SK-N-SH (cell line): ENCODE measurements around the gene CAPN9. TPM values are rescaled to one million over a fixed set of nuclear protein-coding genes. Genes with fewer than 3 reads are reported as not detected.

Experiments used
- CTCF ChIA-PET: fragments of 300-600, 350-600 bp; formaldehyde crosslinking; extraction: SDS; loops from one replicate; lab custom pipeline; 2021; lab: Yijun Ruan, JAX
- POLR2A ChIA-PET: fragments of 350-600 bp; sonication (Branson Sonifier 250); formaldehyde crosslinking; extraction: SDS; loops from one replicate; lab custom pipeline; 2020; ENCODE audit warnings: antibody characterized with exemption, inconsistent platforms; lab: Yijun Ruan, JAX
- DNase-seq: peaks from one replicate; pipeline ENCODE4 v3.0.0; 2012
- H2AFZ ChIP-seq: fragments of 200-600 bp; sonication (generic); 2 replicates; pipeline ENCODE4 v1.8.1; 2016; ENCODE audit warnings: antibody characterized with exemption, mild to moderate bottlenecking, low read depth
- H3F3A ChIP-seq: fragments of 200-600 bp; sonication (generic); replicated peaks from 2 replicates; pipeline ENCODE3; 2016; ENCODE audit warnings: antibody characterized with exemption, mild to moderate bottlenecking; ENCODE audit not compliant: insufficient read depth
- H3K27ac ChIP-seq, 2 experiments: fragments of 200-500 bp in 1 of 2; fragments of 200-600 bp in 1 of 2; sonication (Bioruptor generic) in 1 of 2; sonication (generic), shearing (Covaris generic) in 1 of 2; 2 replicates each; pipeline versions ENCODE4 v1.5.1 to v1.6.1; 2014 to 2016; ENCODE audit warnings: low read depth in 2 of 2, inconsistent platforms in 1 of 2, low read length in 1 of 2, mild to moderate bottlenecking in 1 of 2, mixed read lengths in 1 of 2
- H3K27me3 ChIP-seq: fragments of 200-600 bp; sonication (generic), shearing (Covaris generic); 2 replicates; pipeline ENCODE4 v1.6.1; 2016; ENCODE audit warnings: mixed run types; ENCODE audit not compliant: insufficient read depth
- H3K36me3 ChIP-seq, 2 experiments: fragments of 200-500 bp in 1 of 2; fragments of 200-600 bp in 1 of 2; sonication (Bioruptor generic) in 1 of 2; sonication (generic) in 1 of 2; replicated peaks in 1 of 2; 2 replicates each; pipeline versions ENCODE3 to v1.5.1; 2014 to 2016; ENCODE audit warnings: low read length in 1 of 2, mild to moderate bottlenecking in 1 of 2; ENCODE audit not compliant: insufficient read depth in 2 of 2, control insufficient read depth in 1 of 2
- H3K4me1 ChIP-seq, 2 experiments: fragments of 200-500 bp in 1 of 2; fragments of 200-600 bp in 1 of 2; sonication (Bioruptor generic) in 1 of 2; sonication (generic), shearing (Covaris generic) in 1 of 2; 2 replicates each; pipeline versions ENCODE4 v1.5.1 to v1.6.1; 2014 to 2016; ENCODE audit warnings: low read depth in 1 of 2, low read length in 1 of 2, mixed run types in 1 of 2; ENCODE audit not compliant: insufficient read depth in 2 of 2, control insufficient read depth in 1 of 2
- H3K4me2 ChIP-seq: fragments of 200-600 bp; sonication (generic), shearing (Covaris generic); 2 replicates; pipeline ENCODE4 v1.6.1; 2017; ENCODE audit warnings: mixed run types
- H3K4me3 ChIP-seq, 2 experiments: fragments of 200-500 bp in 1 of 2; fragments of 200-600 bp in 1 of 2; sonication (Bioruptor generic) in 1 of 2; sonication (generic), shearing (Covaris generic) in 1 of 2; 2 replicates each; pipeline versions ENCODE4 v1.5.1 to v1.8.1; 2014 to 2016; ENCODE audit warnings: low read depth in 2 of 2, inconsistent platforms in 1 of 2, low read length in 1 of 2, mild to moderate bottlenecking in 1 of 2, mixed read lengths in 1 of 2, moderate library complexity in 1 of 2
- H3K79me2 ChIP-seq: fragments of 200-600 bp; sonication (generic); 2 replicates; pipeline ENCODE4 v1.8.1; 2017; ENCODE audit warnings: mild to moderate bottlenecking; ENCODE audit not compliant: insufficient read depth
- H3K9ac ChIP-seq: fragments of 200-600 bp; sonication (generic); 2 replicates; pipeline ENCODE4 v1.6.1; 2017; ENCODE audit warnings: mixed run types
- H3K9me2 ChIP-seq: fragments of 200-600 bp; sonication (generic); 2 replicates; pipeline ENCODE4 v1.6.1; 2017; ENCODE audit warnings: mixed run types
- H3K9me3 ChIP-seq: fragments of 200-600 bp; sonication (generic); 2 replicates; pipeline ENCODE4 v1.6.1; 2017; ENCODE audit warnings: mixed run types, mild to moderate bottlenecking, moderate library complexity
- H4K20me1 ChIP-seq: fragments of 200-600 bp; sonication (generic); 2 replicates; pipeline ENCODE4 v1.6.1; 2017; ENCODE audit warnings: mild to moderate bottlenecking, mixed run types; ENCODE audit not compliant: insufficient read depth
- CTCF ChIP-seq: fragments of 200-600 bp; sonication (generic); IDR thresholded peaks from 2 replicates; pipeline ENCODE4 v1.6.1; 2017; ENCODE audit warnings: antibody characterized with exemption, mild to moderate bottlenecking, moderate library complexity
- ELF1 ChIP-seq: IDR thresholded peaks from 2 replicates; pipeline ENCODE4 v1.4.0; 2012
- IRF3 ChIP-seq: fragments of 150-350 bp; IDR thresholded peaks from 2 replicates; pipeline ENCODE4 v1.6.1; 2016; ENCODE audit warnings: mild to moderate bottlenecking, low read depth, low read length
- RAD21 ChIP-seq: IDR thresholded peaks from 2 replicates; pipeline ENCODE4 v1.6.1; 2012; ENCODE audit warnings: mild to moderate bottlenecking, low read length
- TCF12 ChIP-seq: IDR thresholded peaks from 2 replicates; pipeline ENCODE4 v1.4.0; 2012
- USF1 ChIP-seq: IDR thresholded peaks from 2 replicates; pipeline ENCODE4 v1.4.0; 2012; ENCODE audit warnings: low read depth, borderline replicate concordance
- YY1 ChIP-seq: IDR thresholded peaks from 2 replicates; pipeline ENCODE4 v1.4.0; 2012; ENCODE audit warnings: low read depth, mild to moderate bottlenecking
- WGBS: methylation state at CpG from one replicate; pipeline ENCODE4 v1.1.6; 2017; ENCODE audit warnings: low lambda C conversion rate; 5-methylcytosine and 5-hydroxymethylcytosine counted together
- polyA plus RNA-seq, 3 experiments: library from polyadenylated mRNA; depleted of rRNA; stranded (reverse); fragments of >200 nt; gene quantifications; 2 replicates each; pipeline ENCODE4 v1.2.3, GENCODE V29; 2012

Gene CAPN9
- polyA plus RNA-seq, 1 of the 3 experiments (the other 2 are of a cell fraction) = not detected

GRCh38 chr1:230788561-230789275 is 41.5 kb downstream of the CAPN9 start:
- H3K27ac ChIP-seq = no peak overlapping the region
- H2AFZ ChIP-seq = no peak overlapping the region
- 74% methylated on average over 10 of the region's 10 CpGs for WGBS
- no peak for DNase-seq
- H3K36me3 ChIP-seq = no peaks in the 10 kb centered on the region
- H3K27me3 ChIP-seq = no peaks in the 10 kb centered on the region
- H3K9me3 ChIP-seq = no peaks in the 10 kb centered on the region
- ChIA-PET CTCF (interaction anchor here (1.0 to 1.6 kb wide), 3 partner anchors 9 to 10 kb away, joined by 3 to 6 read pairs (median 5); no protein-coding TSS in a partner anchor), POLR2A (no interaction called here)
- no peaks in the 10 kb centered on the region for H4K20me1 ChIP-seq
- TF ChIP-seq RAD21 = no peak
- no peak for TF ChIP-seq TCF12
- no peak for TF ChIP-seq CTCF
- TF ChIP-seq IRF3 = no peak
- no peaks in the 10 kb centered on the region for H3K9me2 ChIP-seq
- H3K79me2 ChIP-seq = no peaks in the 10 kb centered on the region
- no peak overlapping the region for H3K4me3 ChIP-seq
- H3K9ac ChIP-seq = no peak overlapping the region
- no peak overlapping the region for H3K4me2 ChIP-seq
- no peaks in the 10 kb centered on the region for H3K4me1 ChIP-seq
- H3F3A ChIP-seq = no peaks in the 10 kb centered on the region

- no peaks in the 10 kb centered on the region for H3K36me3 ChIP-seq
- no peak overlapping the region for H3K27ac ChIP-seq
- TF ChIP-seq YY1 (no peak), USF1 (no peak), ELF1 (no peak)
- ChIA-PET CTCF (interaction anchor here (1.6 kb wide), 1 partner anchor 8 kb away, joined by 6 read pairs; no protein-coding TSS in a partner anchor), POLR2A (no interaction called here)
- 55% methylated on average over 4 of the region's 5 CpGs for WGBS
- H3K9me2 ChIP-seq = no peaks in the 10 kb centered on the region
- no peaks in the 10 kb centered on the region for H4K20me1 ChIP-seq
- no peaks in the 10 kb centered on the region for H3K9me3 ChIP-seq
- H3K4me1 ChIP-seq = no peaks in the 10 kb centered on the region
- DNase-seq = no peak
- H3K4me3 ChIP-seq = no peak overlapping the region
- no peak overlapping the region for H3K9ac ChIP-seq
- H3K27me3 ChIP-seq = no peaks in the 10 kb centered on the region
- no peak overlapping the region for H2AFZ ChIP-seq
- H3F3A ChIP-seq = no peaks in the 10 kb centered on the region
- H3K79me2 ChIP-seq = no peaks in the 10 kb centered on the region
- no peak overlapping the region for H3K4me2 ChIP-seq
Observed at GRCh38 chr1:230790026-230790425, 42.8 kb downstream of the CAPN9 start.
